Measurements from ENCODE around the gene RBM3. TPM values are rescaled to one million over a fixed set of nuclear protein-coding genes. Genes with fewer than 3 reads are reported as not detected.

RBM3 gene
- total and polyA plus RNA-seq, 2 of the 4 experiments (the other 2 are of a cell fraction): 243 to 386 TPM

- Histone ChIP-seq H4K91ac (ENCODE audit: insufficient read depth, low read depth, low read length) (peak within 1 kb of the TSS; percentile 97), H4K5ac (ENCODE audit: low read depth, low read length) (peak within 1 kb of the TSS; percentile 89), H3K56ac (ENCODE audit: extremely low read depth, insufficient read depth, low read length) (peak within 1 kb of the TSS; percentile 91), H3K27ac (ENCODE audit: insufficient read depth, low read length) (peak within 1 kb of the TSS; percentile 99), H3K4me3 (ENCODE audit: insufficient read depth, low read depth, low read length) (peak within 1 kb of the TSS; percentile 62), H4K20me1 (ENCODE audit: insufficient read depth, low read length) (no peaks in the 10 kb centered on the region), H3K14ac (replicated peaks; ENCODE audit: low read depth, low read length) (peak within 1 kb of the TSS; percentile 100), H3K4ac (ENCODE audit: low read depth, low read length) (peak within 1 kb of the TSS; percentile 100), H2BK15ac (ENCODE audit: low read depth, low read length) (no peak within 1 kb of the TSS), H3K79me1 (ENCODE audit: low read depth in 1 of 2, low read length in 2 of 2) (peaks cover 3 to 10% of the 10 kb centered on the region in 2 experiments; a peak in 2 of 4 replicates), H2BK5ac (ENCODE audit: low read depth, low read length, poor library complexity, severe bottlenecking) (peak within 1 kb of the TSS; percentile 100), H2AFZ (replicated peaks; ENCODE audit: low read length, poor library complexity) (peak within 1 kb of the TSS; percentile 96), H3K36me3 (ENCODE audit: control insufficient read depth, insufficient read depth, low read length) (peaks cover 16% of the 10 kb centered on the region; the same call in 1 of the 2 replicates), H2AK9ac (replicated peaks; ENCODE audit: low read depth, low read length, poor library complexity) (peak within 1 kb of the TSS; percentile 100), H2BK20ac (ENCODE audit: low read depth, low read length) (peak within 1 kb of the TSS; percentile 39; the same call in 1 of the 2 replicates), H3K9me1 (ENCODE audit: insufficient read depth, low read length) (no peaks in the 10 kb centered on the region), H3K9ac (ENCODE audit: low read depth, low read length) (peak within 1 kb of the TSS; percentile 93), H3K9me3 (ENCODE audit: control insufficient read depth, insufficient read depth, low read length) (no peaks in the 10 kb centered on the region), H2AK5ac (ENCODE audit: low read depth, low read length) (peak within 1 kb of the TSS; percentile 97), H4K8ac (ENCODE audit: low read depth in 2 of 2, low read length in 2 of 2) (peak within 1 kb of the TSS; percentile 75 to 99), H2BK120ac (ENCODE audit: low read depth, low read length) (peak within 1 kb of the TSS; percentile 91), H3K4me2 (ENCODE audit: low read depth, low read length) (peak within 1 kb of the TSS; percentile 93), H3K4me1 (ENCODE audit: control insufficient read depth, insufficient read depth, low read length) (0 out of 2 replicates have a peak, but pooled peaks cover 1% of the 10 kb centered on the region), H3K23ac (ENCODE audit: low read depth, low read length) (peak within 1 kb of the TSS; percentile 93), H3K27me3 (ENCODE audit: control insufficient read depth, insufficient read depth, low read length) (no peaks in the 10 kb centered on the region), H3K18ac (ENCODE audit: low read depth, low read length) (peak within 1 kb of the TSS; percentile 78)
- intact Hi-C loops (cut with micrococcal nuclease): no loop called here
- in situ Hi-C loops (cut with MboI; ENCODE audit: low sequenced_read_pairs): no loop called here
- 39% methylated on average over 27 of the region's 62 CpGs; no CpG with 5 or more reads in 1 of the 2 experiments for WGBS, 2 experiments (ENCODE audit: extremely low coverage in 2 of 2, insufficient read length in 1 of 2)
- POLR2A ChIA-PET (ENCODE audit: unreplicated experiment): interaction anchor here (0.5 kb wide), 1 partner anchor 138 kb away, joined by 3 read pairs; no protein-coding TSS in a partner anchor
- CTCF ChIA-PET: interaction anchor here (0.6 kb wide), 3 partner anchors 24 to 910 kb away, joined by 3 to 10 read pairs (median 9); no protein-coding TSS in a partner anchor
- TF ChIP-seq POLR2A (IDR thresholded peaks at IDR 0.05; ENCODE audit: low read depth, low read length): peak; percentile 65; the same call in 1 of the 2 replicates
- no peak for TF ChIP-seq CEBPB (IDR thresholded peaks at IDR 0.05; ENCODE audit: low read depth, low read length)
- dilution Hi-C loops (cut with HindIII; ENCODE audit: low sequenced_read_pairs, unreplicated experiment): no loop called here
- peak; percentile 93 for ATAC-seq (ENCODE audit: low read depth)
- DNase-seq: peak; percentile 93
- no TSS peak for BruUV-seq (replicated peaks)
These were observed 23.3 kb downstream of the RBM3 start, which contains the start of gene WDR13 for GRCh38 chrX:48597353-48598264. Gene WDR13 (plus strand): TSS chrX:48597492. CDS start chrX:48597997, 505 bp downstream.

Data from IMR-90 (cell line).